ENCODE results near the gene PLA2G4F. TPM values are rescaled to one million over a fixed set of nuclear protein-coding genes. Genes with fewer than 3 reads are reported as not detected.

PLA2G4F gene
- total RNA-seq, 6 donors from 2014 or later: 57.8 to 162 (median 99.8) TPM

DNA sequence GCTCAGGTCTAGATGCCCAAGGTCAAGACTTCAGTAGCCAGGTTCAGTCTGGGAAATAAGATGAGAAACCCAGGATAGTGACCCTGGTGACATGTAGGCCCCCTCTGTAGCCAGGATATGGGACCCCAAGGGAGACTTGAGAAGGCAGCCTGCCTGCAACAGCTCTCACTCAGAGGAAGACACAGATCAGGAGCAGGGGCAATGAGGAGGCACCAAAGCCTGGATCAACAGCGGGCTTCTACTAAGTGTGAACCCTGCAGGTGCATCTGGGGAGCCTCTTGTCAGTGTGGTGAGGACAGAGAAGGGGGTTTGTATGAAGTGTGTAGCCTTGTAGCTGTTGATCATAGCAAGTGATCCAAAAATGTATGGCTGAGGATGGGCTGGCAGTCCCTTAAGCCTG lies 25.4 kb downstream of the PLA2G4F start:
- DNase-seq (no peak), ATAC-seq (ENCODE audit: low FRiP score in 2 of 2) (no peak)
- WGBS, 2 donors: 88 to 100% methylated on average over 1 of the region's 1 CpG
- TF ChIP-seq POLR2AphosphoS5 (IDR thresholded peaks at IDR 0.05): no peak
- TF ChIP-seq, protein P1, sequence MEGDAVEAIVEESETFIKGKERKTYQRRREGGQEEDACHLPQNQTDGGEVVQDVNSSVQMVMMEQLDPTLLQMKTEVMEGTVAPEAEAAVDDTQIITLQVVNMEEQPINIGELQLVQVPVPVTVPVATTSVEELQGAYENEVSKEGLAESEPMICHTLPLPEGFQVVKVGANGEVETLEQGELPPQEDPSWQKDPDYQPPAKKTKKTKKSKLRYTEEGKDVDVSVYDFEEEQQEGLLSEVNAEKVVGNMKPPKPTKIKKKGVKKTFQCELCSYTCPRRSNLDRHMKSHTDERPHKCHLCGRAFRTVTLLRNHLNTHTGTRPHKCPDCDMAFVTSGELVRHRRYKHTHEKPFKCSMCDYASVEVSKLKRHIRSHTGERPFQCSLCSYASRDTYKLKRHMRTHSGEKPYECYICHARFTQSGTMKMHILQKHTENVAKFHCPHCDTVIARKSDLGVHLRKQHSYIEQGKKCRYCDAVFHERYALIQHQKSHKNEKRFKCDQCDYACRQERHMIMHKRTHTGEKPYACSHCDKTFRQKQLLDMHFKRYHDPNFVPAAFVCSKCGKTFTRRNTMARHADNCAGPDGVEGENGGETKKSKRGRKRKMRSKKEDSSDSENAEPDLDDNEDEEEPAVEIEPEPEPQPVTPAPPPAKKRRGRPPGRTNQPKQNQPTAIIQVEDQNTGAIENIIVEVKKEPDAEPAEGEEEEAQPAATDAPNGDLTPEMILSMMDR (IDR thresholded peaks at IDR 0.05): no peak
- no peak for TF ChIP-seq POLR2A (IDR thresholded peaks at IDR 0.05)
- TF ChIP-seq EP300 (IDR thresholded peaks at IDR 0.05): no peak
- H3K4me1 ChIP-seq: peaks cover 0 to 6% (median 2%) of the 10 kb centered on the region in 4 donors
- no peaks in the 10 kb centered on the region for H3K9me3 ChIP-seq
- no peaks in the 10 kb centered on the region for H3K27me3 ChIP-seq
- no peaks in the 10 kb centered on the region for H3K36me3 ChIP-seq
- H3K4me3 ChIP-seq: no peak overlapping the region
- H3K27ac ChIP-seq: no peak overlapping the region

DNA sequence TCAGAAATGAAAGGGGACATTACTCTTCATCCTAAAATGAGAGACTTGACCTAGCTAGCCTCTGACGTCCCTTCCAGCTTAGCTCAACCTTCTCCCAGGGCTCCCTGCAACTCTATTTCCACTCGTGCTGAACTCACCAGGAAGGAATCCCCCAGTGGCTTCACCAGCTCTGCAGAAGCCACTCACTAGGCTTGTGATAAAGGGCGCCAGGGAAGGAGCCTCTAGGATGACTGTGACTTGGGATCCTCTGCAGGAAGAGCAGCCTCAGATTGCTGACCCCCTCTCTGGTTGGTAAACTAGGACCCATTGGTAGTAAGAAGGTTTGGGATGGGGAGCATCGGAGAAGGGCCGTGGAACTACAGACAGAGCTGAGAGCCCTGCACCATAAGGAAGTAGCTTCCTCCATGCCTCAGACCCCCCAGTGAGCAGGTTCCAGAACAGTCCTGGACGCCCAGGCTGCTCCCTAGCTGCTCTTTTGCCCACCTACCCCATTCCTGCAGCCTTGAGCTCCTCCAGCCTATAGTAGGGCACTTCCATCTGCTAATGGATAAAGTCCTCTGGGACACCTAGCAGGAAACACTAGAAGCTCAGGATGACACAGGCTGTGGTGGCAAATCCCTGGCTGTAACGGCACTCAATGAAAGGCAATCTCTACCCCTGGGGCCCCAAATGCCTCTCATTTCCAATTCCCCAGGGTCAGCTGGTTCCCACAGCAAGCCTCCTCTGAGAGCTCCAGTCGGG lies 26.0 kb downstream of the PLA2G4F start:
- H3K4me1 ChIP-seq: peaks cover 0 to 6% (median 2%) of the 10 kb centered on the region in 4 donors
- WGBS, 2 donors: 75 to 77% methylated on average over 4 to 8 of the region's 8 CpGs
- H3K4me3 ChIP-seq: no peak overlapping the region
- H3K27ac ChIP-seq: no peak overlapping the region
- TF ChIP-seq EP300 (IDR thresholded peaks at IDR 0.05): no peak
- TF ChIP-seq, protein P1 (IDR thresholded peaks at IDR 0.05): no peak
- no peak for TF ChIP-seq POLR2A (IDR thresholded peaks at IDR 0.05)
- TF ChIP-seq POLR2AphosphoS5 (IDR thresholded peaks at IDR 0.05): no peak
- no peak for ATAC-seq (ENCODE audit: low FRiP score in 2 of 2)
- no peak for DNase-seq
- H3K36me3 ChIP-seq: no peaks in the 10 kb centered on the region
- no peaks in the 10 kb centered on the region for H3K9me3 ChIP-seq
- H3K27me3 ChIP-seq: no peaks in the 10 kb centered on the region

DNA sequence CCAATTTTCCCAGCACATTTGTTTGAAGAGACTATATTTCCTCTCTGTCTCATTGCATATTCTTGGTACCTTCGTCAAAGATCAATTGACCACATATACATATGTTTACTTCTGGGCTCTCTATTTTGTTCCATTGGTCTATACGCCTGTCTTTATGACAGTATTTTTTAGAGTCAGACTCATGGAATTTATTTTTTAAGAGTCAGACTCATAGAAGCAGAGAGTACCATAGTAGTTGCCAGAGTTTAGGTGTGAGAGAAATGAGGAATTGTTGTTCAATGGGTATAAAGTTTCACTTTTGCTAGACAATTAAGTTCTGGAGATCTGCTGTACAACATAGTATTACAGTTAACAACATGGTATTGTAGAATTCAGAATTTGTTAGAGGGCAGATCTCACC lies 27.1 kb downstream of the PLA2G4F start:
- H3K9me3 ChIP-seq: no peaks in the 10 kb centered on the region
- H3K27me3 ChIP-seq: no peaks in the 10 kb centered on the region
- no peaks in the 10 kb centered on the region for H3K36me3 ChIP-seq
- no peak for DNase-seq
- WGBS, 2 donors: 90 to 91% methylated on average over 2 of the region's 2 CpGs
- TF ChIP-seq, protein P1 (IDR thresholded peaks at IDR 0.05): no peak
- TF ChIP-seq POLR2AphosphoS5 (IDR thresholded peaks at IDR 0.05): no peak
- TF ChIP-seq POLR2A (IDR thresholded peaks at IDR 0.05): no peak
- TF ChIP-seq EP300 (IDR thresholded peaks at IDR 0.05): no peak
- no peak overlapping the region for H3K27ac ChIP-seq
- H3K4me1 ChIP-seq: peaks cover 0 to 6% (median 2%) of the 10 kb centered on the region in 4 donors
- H3K4me3 ChIP-seq: no peak overlapping the region
- ATAC-seq (ENCODE audit: low FRiP score in 2 of 2): no peak

DNA sequence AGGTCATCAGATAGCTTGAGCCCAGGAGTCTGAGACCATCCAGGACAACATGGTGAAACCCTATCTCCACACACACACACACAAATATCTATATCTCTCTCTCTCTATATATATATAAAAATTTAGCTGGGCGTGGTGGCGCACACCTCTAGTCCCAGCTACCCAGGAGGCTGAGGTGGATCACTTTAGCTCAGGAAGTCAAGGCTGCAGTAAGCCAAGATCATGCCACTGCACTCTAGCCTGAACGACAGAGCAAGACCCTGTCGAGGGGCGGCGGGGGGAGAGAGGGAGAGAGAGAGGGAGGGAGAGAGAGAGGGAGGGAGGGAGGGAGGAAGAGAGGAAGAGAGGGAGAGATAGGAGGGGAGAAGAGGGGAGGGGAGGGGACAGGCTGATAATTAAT lies 28.0 kb downstream of the PLA2G4F start:
- no peak for ATAC-seq (ENCODE audit: low FRiP score in 2 of 2)
- no peak for DNase-seq
- WGBS, 2 donors: 68 to 75% methylated on average over 6 of the region's 6 CpGs

More for the DNA sequence above, 28.0 kb downstream of the PLA2G4F start:
- no peaks in the 10 kb centered on the region for H3K27me3 ChIP-seq
- H3K4me3 ChIP-seq: no peak overlapping the region
- peaks cover 0 to 6% (median 2%) of the 10 kb centered on the region in 4 donors for H3K4me1 ChIP-seq
- TF ChIP-seq POLR2AphosphoS5 (IDR thresholded peaks at IDR 0.05) (no peak), EP300 (IDR thresholded peaks at IDR 0.05) (no peak), POLR2A (IDR thresholded peaks at IDR 0.05) (no peak)
- TF ChIP-seq, protein P1 (IDR thresholded peaks at IDR 0.05): no peak
- H3K9me3 ChIP-seq: no peaks in the 10 kb centered on the region
- no peaks in the 10 kb centered on the region for H3K36me3 ChIP-seq
- H3K27ac ChIP-seq: no peak overlapping the region
